IPS-15b (cell line): ENCODE results near the gene OIP5.

Experiments
- H3K27me3 ChIP-seq: one replicate; pipeline ENCODE4 v1.6.1; 2013; ENCODE audit warnings: low read length; ENCODE audit not compliant: control insufficient read depth, insufficient read depth
- H3K36me3 ChIP-seq: one replicate; pipeline ENCODE4 v1.6.1; 2013; ENCODE audit warnings: low read length; ENCODE audit not compliant: control insufficient read depth, insufficient read depth
- H3K4me1 ChIP-seq: one replicate; pipeline ENCODE4 v1.6.1; 2013; ENCODE audit warnings: mild to moderate bottlenecking, low read length; ENCODE audit not compliant: control insufficient read depth, insufficient read depth
- H3K4me3 ChIP-seq: one replicate; pipeline ENCODE4 v1.5.1; 2013; ENCODE audit warnings: low read depth, low read length
- H3K9ac ChIP-seq: one replicate; pipeline ENCODE4 v1.6.1; 2013; ENCODE audit warnings: low read depth, mild to moderate bottlenecking, low read length
- H3K9me3 ChIP-seq: one replicate; pipeline ENCODE4 v1.6.1; 2013; ENCODE audit warnings: mild to moderate bottlenecking, low read length; ENCODE audit not compliant: control insufficient read depth, insufficient read depth

Gene OIP5

GRCh38 chr15:41332194-41333025 lies at the start of gene OIP5, which contains the start of gene NUSAP1:
Gene OIP5, minus strand, starts transcription at chr15:41332591. Its CDS starts 30 bp downstream, at chr15:41332561.
Gene NUSAP1, plus strand, starts transcription at chr15:41332881. Its CDS starts 77 bp downstream, at chr15:41332958.
- Histone ChIP-seq H3K27me3 (no peaks in the 10 kb centered on the region), H3K9ac (peak within 1 kb of the TSS; percentile 98), H3K4me3 (peak within 1 kb of the TSS; percentile 99), H3K36me3 (peaks cover 7% of the 10 kb centered on the region), H3K9me3 (no peaks in the 10 kb centered on the region), H3K4me1 (peaks cover 4% of the 10 kb centered on the region)

- Histone ChIP-seq H3K27me3 (no peaks in the 10 kb centered on the region), H3K4me3 (no peak overlapping the region), H3K36me3 (peaks cover 43% of the 10 kb centered on the region), H3K9ac (no peak overlapping the region), H3K9me3 (no peaks in the 10 kb centered on the region), H3K4me1 (no peaks in the 10 kb centered on the region)
These were observed 45.6 kb upstream of the OIP5 start for GRCh38 chr15:41377978-41378377.

GRCh38 chr15:41367418-41367817 lies 35.0 kb upstream of the OIP5 start:
- Histone ChIP-seq H3K36me3 (peaks cover 47% of the 10 kb centered on the region), H3K4me3 (no peak overlapping the region), H3K27me3 (no peaks in the 10 kb centered on the region), H3K9me3 (no peaks in the 10 kb centered on the region), H3K4me1 (no peaks in the 10 kb centered on the region), H3K9ac (no peak overlapping the region)

GRCh38 chr15:41354371-41354770 lies 22.0 kb upstream of the OIP5 start:
- Histone ChIP-seq H3K4me3 (no peak overlapping the region), H3K27me3 (no peaks in the 10 kb centered on the region), H3K9ac (no peak overlapping the region), H3K9me3 (no peaks in the 10 kb centered on the region), H3K36me3 (peaks cover 52% of the 10 kb centered on the region), H3K4me1 (no peaks in the 10 kb centered on the region)

- Histone ChIP-seq H3K27me3 (no peaks in the 10 kb centered on the region), H3K9me3 (no peaks in the 10 kb centered on the region), H3K4me3 (no peak overlapping the region), H3K9ac (no peak overlapping the region), H3K36me3 (peaks cover 39% of the 10 kb centered on the region), H3K4me1 (no peaks in the 10 kb centered on the region)
These were observed 17.8 kb upstream of the OIP5 start for GRCh38 chr15:41350057-41350717.

- H3K27me3 ChIP-seq = no peaks in the 10 kb centered on the region
- no peaks in the 10 kb centered on the region for H3K9me3 ChIP-seq
- H3K9ac ChIP-seq = no peak overlapping the region
- peaks cover 51% of the 10 kb centered on the region for H3K36me3 ChIP-seq
- no peaks in the 10 kb centered on the region for H3K4me1 ChIP-seq
- H3K4me3 ChIP-seq = no peak overlapping the region
These were observed 14.8 kb upstream of the OIP5 start for GRCh38 chr15:41347236-41347635.

GRCh38 chr15:41341519-41341918 lies 9.1 kb upstream of the OIP5 start:
- Histone ChIP-seq H3K4me3 (no peak overlapping the region), H3K36me3 (peaks cover 51% of the 10 kb centered on the region), H3K9me3 (no peaks in the 10 kb centered on the region), H3K9ac (no peak overlapping the region), H3K4me1 (no peaks in the 10 kb centered on the region), H3K27me3 (no peaks in the 10 kb centered on the region)

GRCh38 chr15:41340189-41340695 lies 7.9 kb upstream of the OIP5 start:
- Histone ChIP-seq H3K36me3 (peaks cover 45% of the 10 kb centered on the region), H3K4me1 (peaks cover 2% of the 10 kb centered on the region), H3K9ac (no peak overlapping the region), H3K9me3 (no peaks in the 10 kb centered on the region), H3K4me3 (no peak overlapping the region), H3K27me3 (no peaks in the 10 kb centered on the region)

- Histone ChIP-seq H3K36me3 (peaks cover 29% of the 10 kb centered on the region), H3K4me1 (peaks cover 4% of the 10 kb centered on the region), H3K27me3 (no peaks in the 10 kb centered on the region), H3K9ac (no peak overlapping the region), H3K4me3 (no peak overlapping the region), H3K9me3 (no peaks in the 10 kb centered on the region)
These were observed 5.5 kb upstream of the OIP5 start for GRCh38 chr15:41337631-41338522.

- no peak overlapping the region for H3K4me3 ChIP-seq
- peaks cover 25% of the 10 kb centered on the region for H3K36me3 ChIP-seq
- H3K9me3 ChIP-seq = no peaks in the 10 kb centered on the region
- H3K27me3 ChIP-seq = no peaks in the 10 kb centered on the region
- no peak overlapping the region for H3K9ac ChIP-seq
- peaks cover 4% of the 10 kb centered on the region for H3K4me1 ChIP-seq
These were observed 4.7 kb upstream of the OIP5 start for GRCh38 chr15:41337047-41337446.

- no peak overlapping the region for H3K9ac ChIP-seq
- no peaks in the 10 kb centered on the region for H3K9me3 ChIP-seq
- H3K4me1 ChIP-seq = peaks cover 4% of the 10 kb centered on the region
- H3K27me3 ChIP-seq = no peaks in the 10 kb centered on the region
- H3K4me3 ChIP-seq = no peak overlapping the region
- peaks cover 23% of the 10 kb centered on the region for H3K36me3 ChIP-seq
These were observed 4.2 kb upstream of the OIP5 start for GRCh38 chr15:41336549-41336948.
